Pons (tissue), 1 donor: ENCODE data around the gene LKAAEAR1.

Experiments used
- DNase-seq: peaks from one replicate; pipeline ENCODE4 v3.0.0-alpha.2; 2016; ENCODE audit warnings: low spot score

LKAAEAR1 gene

GRCh38 chr20:64037199-64037497, 47.0 kb downstream of the LKAAEAR1 start:
- no peak for DNase-seq

GRCh38 chr20:64036346-64037198, 47.6 kb downstream of the LKAAEAR1 start:
- DNase-seq = no peak

- DNase-seq = no peak
These were observed 48.3 kb downstream of the LKAAEAR1 start, which contains the start of gene C20orf204 for GRCh38 chr20:64035933-64036345. C20orf204 (plus strand) TSS chr20:64036182; CDS start chr20:64036324, 142 bp downstream.

- no peak for DNase-seq
These were observed 48.9 kb downstream of the LKAAEAR1 start for GRCh38 chr20:64035066-64035932.

- DNase-seq = no peak
These were observed 50.2 kb downstream of the LKAAEAR1 start for GRCh38 chr20:64033981-64034493.
